Suprapubic skin (tissue), 4 donors: ENCODE results near the gene WNK1. TPM values are rescaled to one million over a fixed set of nuclear protein-coding genes. Genes with fewer than 3 reads are reported as not detected.

Experiments
- DNase-seq, 2 donors: peaks; one replicate each; pipeline ENCODE4 v3.0.0-alpha.2; 2019; ENCODE audit warnings: low spot score in 2 of 2
- H3K27ac ChIP-seq: fragments of 200-600 bp; sonication (generic); one replicate; pipeline ENCODE4 v1.5.1; 2019
- H3K27me3 ChIP-seq: fragments of 200-600 bp; sonication (generic); one replicate; pipeline ENCODE4 v1.5.1; 2019
- H3K36me3 ChIP-seq: fragments of 200-600 bp; sonication (generic); one replicate; pipeline ENCODE4 v1.5.1; 2019
- H3K4me1 ChIP-seq: fragments of 200-600 bp; sonication (generic); one replicate; pipeline ENCODE4 v1.5.1; 2019
- H3K4me3 ChIP-seq: fragments of 200-600 bp; sonication (generic); one replicate; pipeline ENCODE4 v1.5.1; 2019; ENCODE audit warnings: mild to moderate bottlenecking
- H3K9me3 ChIP-seq: fragments of 200-600 bp; sonication (generic); one replicate; pipeline ENCODE4 v1.5.1; 2019
- CTCF ChIP-seq, 2 donors: fragments of 200-600 bp in 1 of 2; fragments of 450-650 bp in 1 of 2; sonication (generic) in 1 of 2; IDR thresholded peaks; one replicate each; pipeline ENCODE4 v1.5.1; 2016 to 2019; ENCODE audit warnings: antibody characterized with exemption in 2 of 2, mild to moderate bottlenecking in 1 of 2, moderate library complexity in 1 of 2
- EP300 ChIP-seq: sonication (generic); formaldehyde crosslinking; IDR thresholded peaks from one replicate; pipeline ENCODE4 v1.6.1; 2017; ENCODE audit warnings: antibody characterized with exemption
- POLR2A ChIP-seq, 2 donors: fragments of 450-650 bp; IDR thresholded peaks; one replicate each; pipeline ENCODE4 v1.6.1; 2017; ENCODE audit warnings: antibody characterized with exemption in 2 of 2, mild to moderate bottlenecking in 2 of 2, moderate library complexity in 2 of 2
- POLR2AphosphoS5 ChIP-seq, 3 donors: sonication (generic); formaldehyde crosslinking; IDR thresholded peaks; one replicate each; pipeline ENCODE4 v1.6.1; 2017; ENCODE audit warnings: antibody characterized with exemption in 3 of 3
- WGBS: methylation state at CpG from one replicate; pipeline ENCODE4 v1.1.5; 2018; 5-methylcytosine and 5-hydroxymethylcytosine counted together
- total RNA-seq, 4 donors: library from RNA; depleted of rRNA; stranded (reverse); fragments of >200 nt; gene quantifications; one replicate each; pipeline ENCODE4 v1.1.0, GENCODE V29; 2016

WNK1 gene
- total RNA-seq, 4 donors from 2014 or later = 368 to 724 (median 435) TPM

- no peaks in the 10 kb centered on the region for H3K9me3 ChIP-seq
- no peak overlapping the region for H3K4me3 ChIP-seq
- TF ChIP-seq POLR2AphosphoS5 (IDR thresholded peaks at IDR 0.05) (no peak), CTCF (IDR thresholded peaks at IDR 0.05) (no peak)
- no peak overlapping the region for H3K27ac ChIP-seq
- no peak for DNase-seq
- H3K27me3 ChIP-seq = no peaks in the 10 kb centered on the region
- peaks cover 33% of the 10 kb centered on the region for H3K4me1 ChIP-seq
- 76% methylated on average over 3 of the region's 3 CpGs for WGBS
- H3K36me3 ChIP-seq = peaks cover 4% of the 10 kb centered on the region
Observed at GRCh38 chr12:817941-818600, 65.7 kb downstream of the WNK1 start.

- no peak for TF ChIP-seq POLR2A (IDR thresholded peaks at IDR 0.05)
- TF ChIP-seq POLR2AphosphoS5 (IDR thresholded peaks at IDR 0.05) = no peak
- TF ChIP-seq CTCF (IDR thresholded peaks at IDR 0.05) = peak in 1 of 2 donors; percentile 11
- H3K9me3 ChIP-seq = no peaks in the 10 kb centered on the region
- 74% methylated on average over 5 of the region's 5 CpGs for WGBS
- H3K4me1 ChIP-seq = peaks cover 33% of the 10 kb centered on the region
- no peak for DNase-seq
- H3K27me3 ChIP-seq = no peaks in the 10 kb centered on the region
- no peak overlapping the region for H3K27ac ChIP-seq
- H3K36me3 ChIP-seq = peaks cover 7% of the 10 kb centered on the region
- H3K4me3 ChIP-seq = no peak overlapping the region
Observed at GRCh38 chr12:818733-819132, 66.4 kb downstream of the WNK1 start.

- Histone ChIP-seq H3K4me1 (peaks cover 26% of the 10 kb centered on the region), H3K36me3 (peaks cover 2% of the 10 kb centered on the region), H3K4me3 (no peak overlapping the region), H3K27ac (no peak overlapping the region), H3K27me3 (no peaks in the 10 kb centered on the region), H3K9me3 (no peaks in the 10 kb centered on the region)
- 68% methylated on average over 1 of the region's 1 CpG for WGBS
- no peak for DNase-seq
- TF ChIP-seq EP300 (no peak), CTCF (IDR thresholded peaks at IDR 0.05) (no peak), POLR2AphosphoS5 (IDR thresholded peaks at IDR 0.05) (no peak), POLR2A (IDR thresholded peaks at IDR 0.05) (no peak)
Observed at GRCh38 chr12:820336-820735, 68.0 kb downstream of the WNK1 start.

- TF ChIP-seq EP300 = no peak
- no peak for TF ChIP-seq CTCF (IDR thresholded peaks at IDR 0.05)
- no peak for TF ChIP-seq POLR2AphosphoS5 (IDR thresholded peaks at IDR 0.05)
- no peak for TF ChIP-seq POLR2A (IDR thresholded peaks at IDR 0.05)
Observed at GRCh38 chr12:823028-823698, 70.8 kb downstream of the WNK1 start.

GRCh38 chr12:826331-826730 is 74.0 kb downstream of the WNK1 start:
- no peaks in the 10 kb centered on the region for H3K27me3 ChIP-seq
- 91% methylated on average over 1 of the region's 1 CpG for WGBS
- H3K4me1 ChIP-seq = peaks cover 18% of the 10 kb centered on the region
- no peak overlapping the region for H3K27ac ChIP-seq
- peaks cover 25% of the 10 kb centered on the region for H3K36me3 ChIP-seq
- H3K9me3 ChIP-seq = no peaks in the 10 kb centered on the region
- no peak overlapping the region for H3K4me3 ChIP-seq
- DNase-seq = no peak
- no peak for TF ChIP-seq EP300

More at GRCh38 chr12:823028-823698, 70.8 kb downstream of the WNK1 start:
- H3K9me3 ChIP-seq = no peaks in the 10 kb centered on the region
- H3K27me3 ChIP-seq = no peaks in the 10 kb centered on the region
- peaks cover 21% of the 10 kb centered on the region for H3K4me1 ChIP-seq
- H3K27ac ChIP-seq = no peak overlapping the region
- no peak overlapping the region for H3K4me3 ChIP-seq
- 86% methylated on average over 2 of the region's 2 CpGs for WGBS
- DNase-seq = no peak
- peaks cover 10% of the 10 kb centered on the region for H3K36me3 ChIP-seq
